B cell (primary cell): Measurements from ENCODE around the gene DNAJC25. TPM values are rescaled to one million over a fixed set of nuclear protein-coding genes. Genes with fewer than 3 reads are reported as not detected.

Experiments
- ATAC-seq: fragments of 200-7000 bp; cut with Tn5 transposase; one replicate; pipeline ENCODE4 v1.10.0; 2021; ENCODE audit warnings: low read depth, mild to moderate bottlenecking, moderate number of reproducible peaks, moderate library complexity
- CTCF ChIA-PET: fragments of 350-600 bp; sonication (Branson Sonifier 250); formaldehyde crosslinking; loops from one replicate; lab custom pipeline; 2021; ENCODE audit warnings: antibody characterized with exemption, inconsistent platforms; lab: Charles Lee
- POLR2A ChIA-PET: fragments of 350-600 bp; sonication (Branson Sonifier 250); formaldehyde crosslinking; loops from one replicate; lab custom pipeline; 2021; ENCODE audit warnings: antibody characterized with exemption; lab: Charles Lee
- DNase-seq: peaks from one replicate; pipeline ENCODE4 v3.0.0; 2013
- H2AFZ ChIP-seq: 2 replicates; pipeline ENCODE4 v1.6.1; 2012; ENCODE audit warnings: mild to moderate bottlenecking, low read depth, low read length; ENCODE audit not compliant: insufficient read depth, poor library complexity, severe bottlenecking
- H3K27ac ChIP-seq, 2 donors: 1 replicate in 1 of 2; 2 replicates in 1 of 2; pipeline ENCODE4 v1.5.1; 2012 to 2013; ENCODE audit warnings: low read length in 2 of 2, mild to moderate bottlenecking in 2 of 2, moderate library complexity in 1 of 2
- H3K27me3 ChIP-seq, 4 experiments: fragments of 200-600 bp in 1 of 4; sonication (generic) in 1 of 4; replicated peaks in 1 of 4; 1 replicate in 2 of 4; 2 replicates in 2 of 4; pipeline versions ENCODE4 v1.6.1 to v1.7.0; 2013 to 2016; ENCODE audit warnings: low read length in 3 of 4, mild to moderate bottlenecking in 2 of 4, mixed read lengths in 1 of 4, moderate library complexity in 1 of 4; ENCODE audit not compliant: insufficient read depth in 4 of 4, control insufficient read depth in 3 of 4; ENCODE audit errors: control extremely low read depth in 1 of 4
- H3K36me3 ChIP-seq, 2 experiments: replicated peaks in 1 of 2; 1 replicate in 1 of 2; 2 replicates in 1 of 2; pipeline versions ENCODE4 v1.6.1 to v1.7.1; 2013; ENCODE audit warnings: low read length in 1 of 2; ENCODE audit not compliant: insufficient read depth in 2 of 2, control insufficient read depth in 1 of 2; ENCODE audit errors: control extremely low read depth in 1 of 2, extremely low read depth in 1 of 2
- H3K4me1 ChIP-seq, 2 donors: fragments of 200-600 bp in 1 of 2; sonication (generic) in 1 of 2; 1 replicate in 1 of 2; 2 replicates in 1 of 2; pipeline versions ENCODE4 v1.5.1 to v1.6.1; 2013 to 2017; ENCODE audit warnings: low read length in 2 of 2; ENCODE audit not compliant: control insufficient read depth in 2 of 2, insufficient read depth in 2 of 2
- H3K4me2 ChIP-seq: replicated peaks from 2 replicates; pipeline ENCODE3; 2012; ENCODE audit warnings: mild to moderate bottlenecking, low read depth, low read length; ENCODE audit not compliant: poor library complexity, severe bottlenecking
- H3K4me3 ChIP-seq, 5 experiments: fragments of 200-600 bp in 1 of 5; sonication (generic) in 1 of 5; 1 replicate in 3 of 5; 2 replicates in 2 of 5; pipeline versions ENCODE4 v1.5.1 to v1.7.0; 2011 to 2016; ENCODE audit warnings: low read length in 4 of 5, mild to moderate bottlenecking in 4 of 5, low read depth in 2 of 5, control low read depth in 1 of 5, moderate library complexity in 1 of 5; ENCODE audit not compliant: insufficient read depth in 1 of 5; ENCODE audit errors: control extremely low read depth in 1 of 5, extremely low read depth in 1 of 5
- H3K79me2 ChIP-seq: fragments of 200-600 bp; sonication (generic); one replicate; pipeline ENCODE4 v1.6.0; 2016; ENCODE audit warnings: low read length; ENCODE audit not compliant: control insufficient read depth, insufficient read depth
- H3K9ac ChIP-seq: fragments of 200-600 bp; sonication (generic); 2 replicates; pipeline ENCODE4 v1.6.1; 2017; ENCODE audit warnings: mild to moderate bottlenecking, low read length, moderate library complexity
- H3K9me3 ChIP-seq, 3 donors: one replicate each; pipeline versions ENCODE4 v1.6.1 to v1.7.1; 2013; ENCODE audit warnings: low read length in 2 of 3; ENCODE audit not compliant: control insufficient read depth in 2 of 3, insufficient read depth in 1 of 3; ENCODE audit errors: control extremely low read depth in 1 of 3
- H4K20me1 ChIP-seq: 2 replicates; pipeline ENCODE4 v1.6.0; 2012; ENCODE audit warnings: mild to moderate bottlenecking, low read length; ENCODE audit not compliant: insufficient read depth, control insufficient read depth, poor library complexity, severe bottlenecking
- H3K27ac Mint-ChIP-seq: one replicate; pipeline ENCODE4 v1.8.0; 2021; ENCODE audit warnings: mixed read lengths
- H3K27me3 Mint-ChIP-seq: one replicate; pipeline ENCODE4 v1.8.0; 2021; ENCODE audit warnings: mixed read lengths
- H3K4me1 Mint-ChIP-seq: one replicate; pipeline ENCODE4 v1.8.0; 2021; ENCODE audit warnings: mixed read lengths
- H3K4me3 Mint-ChIP-seq: one replicate; pipeline ENCODE4 v1.8.0; 2021; ENCODE audit warnings: mixed read lengths
- H3K9me3 Mint-ChIP-seq: one replicate; pipeline ENCODE4 v1.8.0; 2022; ENCODE audit warnings: mixed read lengths; ENCODE audit not compliant: insufficient read depth
- EZH2 ChIP-seq: IDR thresholded peaks from 2 replicates; pipeline ENCODE4 v1.6.1; 2012; ENCODE audit warnings: borderline replicate concordance, low read depth, mild to moderate bottlenecking, moderate library complexity, low read length; ENCODE audit not compliant: insufficient read depth, poor library complexity, severe bottlenecking
- WGBS: methylation state at CpG from one replicate; pipeline ENCODE4 v1.1.5; 2013; ENCODE audit warnings: missing lambda C conversion rate; ENCODE audit not compliant: insufficient coverage; 5-methylcytosine and 5-hydroxymethylcytosine counted together
- intact Hi-C: fragments of 100-400 bp; cut with micrococcal nuclease; formaldehyde crosslinking; loops from one replicate; pipeline ENCODE4 v1.10.0; 2022
- polyA minus RNA-seq: library from RNA; depleted of rRNA, polyadenylated mRNA; stranded (reverse); fragments of >200 nt; gene quantifications from 2 replicates; pipeline ENCODE4 v1.2.3, GENCODE V29; 2012
- polyA plus RNA-seq: library from polyadenylated mRNA; depleted of rRNA; stranded (reverse); fragments of >200 nt; gene quantifications from 2 replicates; pipeline ENCODE4 v1.2.3, GENCODE V29; 2012
- total RNA-seq, 2 donors: library from RNA; stranded (reverse); fragments of 120-200 nt in 1 of 2; gene quantifications; 1 replicate in 1 of 2; 2 replicates in 1 of 2; pipeline versions ENCODE4 v1.2.3 to v1.2.4, GENCODE V29; 2013 to 2022
- TF ChIP-seq, protein P1 (sequence below): fragments of 200-600 bp; IDR thresholded peaks from one replicate; pipeline ENCODE4 v1.8.0; 2022; ENCODE audit warnings: antibody characterized with exemption, mild to moderate bottlenecking

DNAJC25 gene
- total RNA-seq = 3.8 and 4.1 TPM in 2 replicates
- 3.5 TPM for total RNA-seq (2013)
- 3.1 and 8.6 TPM in 2 replicates for polyA plus RNA-seq
- polyA minus RNA-seq = 4.4 and 4.9 TPM in 2 replicates

DNA sequence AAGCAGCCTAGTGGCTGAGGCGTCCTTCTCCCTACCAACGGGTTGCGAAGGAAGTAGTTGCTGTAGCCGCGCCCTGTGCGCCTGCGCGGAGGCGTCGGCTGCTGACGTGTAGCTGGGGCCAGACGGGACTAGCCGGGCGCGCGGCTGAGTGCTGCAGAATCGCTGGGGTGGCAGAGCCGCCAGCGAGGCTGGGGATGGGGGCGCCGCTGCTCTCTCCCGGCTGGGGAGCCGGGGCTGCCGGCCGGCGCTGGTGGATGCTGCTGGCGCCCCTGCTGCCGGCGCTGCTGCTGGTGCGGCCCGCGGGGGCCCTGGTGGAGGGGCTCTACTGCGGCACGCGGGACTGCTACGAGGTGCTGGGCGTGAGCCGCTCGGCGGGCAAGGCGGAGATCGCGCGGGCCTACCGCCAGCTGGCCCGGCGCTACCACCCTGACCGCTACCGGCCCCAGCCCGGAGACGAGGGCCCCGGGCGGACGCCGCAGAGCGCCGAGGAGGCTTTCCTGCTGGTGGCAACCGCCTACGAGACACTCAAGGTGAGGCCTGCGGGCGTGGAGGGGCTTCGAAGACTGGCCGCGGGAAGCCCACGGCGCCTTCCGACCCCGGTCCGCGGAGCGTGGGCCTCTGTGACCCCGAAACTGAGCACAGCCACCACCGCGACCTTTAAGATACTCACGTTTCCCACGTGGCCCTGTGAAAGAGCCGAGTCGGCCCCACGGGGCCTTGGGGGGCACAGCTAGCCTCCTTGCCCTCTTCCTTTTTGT, at the start of gene DNAJC25:
TSS of gene DNAJC25 (plus strand) at position 121 of the 758 bp plus-strand sequence. CDS start at position 195, 74 bp downstream.
- CTCF ChIA-PET = interaction anchor here (0.6 to 1.6 kb wide), 3 partner anchors 10 to 443 kb away, joined by 3 to 10 read pairs (median 4); no protein-coding TSS in a partner anchor
- H3K4me1 Mint-ChIP-seq = peaks cover 39% of the 10 kb centered on the region
- H3K27me3 Mint-ChIP-seq = no peaks in the 10 kb centered on the region

More for the DNA sequence above, at the start of gene DNAJC25:
- POLR2A ChIA-PET = interaction anchor here (0.8 to 1.3 kb wide), 4 partner anchors 30 to 749 kb away, joined by 3 to 6 read pairs (median 6); partner anchors contain the start of genes GNG10, HSDL2 and PTBP3
- Histone ChIP-seq H3K9me3 (no peaks in the 10 kb centered on the region), H3K27me3 (no peaks in the 10 kb centered on the region), H3K4me2 (peak within 1 kb of the TSS; percentile 82), H4K20me1 (no peaks in the 10 kb centered on the region), H3K36me3 (no peaks in the 10 kb centered on the region), H3K4me1 (peaks cover 15 to 17% of the 10 kb centered on the region in 2 donors), H2AFZ (peak within 1 kb of the TSS; percentile 95), H3K27ac (peak within 1 kb of the TSS; percentile 64 to 84), H3K9ac (peak within 1 kb of the TSS; percentile 87), H3K79me2 (peaks cover 42% of the 10 kb centered on the region), H3K4me3 (peak within 1 kb of the TSS; percentile 65 to 92 (median 85))
- no peaks in the 10 kb centered on the region for H3K9me3 Mint-ChIP-seq
- TF ChIP-seq, protein P1, sequence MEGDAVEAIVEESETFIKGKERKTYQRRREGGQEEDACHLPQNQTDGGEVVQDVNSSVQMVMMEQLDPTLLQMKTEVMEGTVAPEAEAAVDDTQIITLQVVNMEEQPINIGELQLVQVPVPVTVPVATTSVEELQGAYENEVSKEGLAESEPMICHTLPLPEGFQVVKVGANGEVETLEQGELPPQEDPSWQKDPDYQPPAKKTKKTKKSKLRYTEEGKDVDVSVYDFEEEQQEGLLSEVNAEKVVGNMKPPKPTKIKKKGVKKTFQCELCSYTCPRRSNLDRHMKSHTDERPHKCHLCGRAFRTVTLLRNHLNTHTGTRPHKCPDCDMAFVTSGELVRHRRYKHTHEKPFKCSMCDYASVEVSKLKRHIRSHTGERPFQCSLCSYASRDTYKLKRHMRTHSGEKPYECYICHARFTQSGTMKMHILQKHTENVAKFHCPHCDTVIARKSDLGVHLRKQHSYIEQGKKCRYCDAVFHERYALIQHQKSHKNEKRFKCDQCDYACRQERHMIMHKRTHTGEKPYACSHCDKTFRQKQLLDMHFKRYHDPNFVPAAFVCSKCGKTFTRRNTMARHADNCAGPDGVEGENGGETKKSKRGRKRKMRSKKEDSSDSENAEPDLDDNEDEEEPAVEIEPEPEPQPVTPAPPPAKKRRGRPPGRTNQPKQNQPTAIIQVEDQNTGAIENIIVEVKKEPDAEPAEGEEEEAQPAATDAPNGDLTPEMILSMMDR = no peak
- no peak for TF ChIP-seq EZH2
- peak within 1 kb of the TSS; percentile 93 for H3K27ac Mint-ChIP-seq
- ATAC-seq = peak; percentile 87
- peak; percentile 98 for DNase-seq
- peak within 1 kb of the TSS; percentile 98 for H3K4me3 Mint-ChIP-seq
- WGBS = under 1% methylated on average over 79 of the region's 79 CpGs
- intact Hi-C loops = loop anchor here (1.0 to 10.0 kb wide), 7 partner anchors 30 to 1773 kb away; partner anchors contain the start of genes ALAD, CDC26, GNG10 and INIP
